ENCODE results near the gene SIVA1. TPM values are rescaled to one million over a fixed set of nuclear protein-coding genes. Genes with fewer than 3 reads are reported as not detected.

The SIVA1 gene
- total and polyA plus RNA-seq, 2 of the 4 experiments (the other 2 are of a cell fraction): 166 to 184 TPM

GRCh38 chr14:104781271-104782077 is 28.5 kb downstream of the SIVA1 start:
- no peak for TF ChIP-seq RFX5 (IDR thresholded peaks at IDR 0.05; ENCODE audit: low read depth, low read length)
- TF ChIP-seq RAD21 (IDR thresholded peaks at IDR 0.05; ENCODE audit: low read length): no peak
- no peak for TF ChIP-seq MAZ (IDR thresholded peaks at IDR 0.05; ENCODE audit: borderline replicate concordance, low read depth, low read length)
- no peak overlapping the region for H4K91ac ChIP-seq (ENCODE audit: insufficient read depth, low read depth, low read length)
- no peak overlapping the region for H2AK5ac ChIP-seq (ENCODE audit: low read depth, low read length)
- H3K18ac ChIP-seq (ENCODE audit: low read depth, low read length): no peak overlapping the region
- no peak overlapping the region for H4K5ac ChIP-seq (ENCODE audit: low read depth, low read length)
- H2BK15ac ChIP-seq (ENCODE audit: low read depth, low read length): no peak overlapping the region
- no peak overlapping the region for H4K8ac ChIP-seq (ENCODE audit: low read depth in 2 of 2, low read length in 2 of 2)
- no peak overlapping the region for H3K14ac ChIP-seq (replicated peaks; ENCODE audit: low read depth, low read length)
- ATAC-seq (ENCODE audit: low read depth) (no peak), DNase-seq (no peak)
- no peak overlapping the region for H3K9ac ChIP-seq (ENCODE audit: low read depth, low read length)
- intact Hi-C loops (cut with micrococcal nuclease): no loop called here
- no peak overlapping the region for H2AFZ ChIP-seq (replicated peaks; ENCODE audit: low read length, poor library complexity)
- no peak overlapping the region for H3K4me2 ChIP-seq (ENCODE audit: low read depth, low read length)
- H3K23ac ChIP-seq (ENCODE audit: low read depth, low read length): no peak overlapping the region
- dilution Hi-C loops (cut with HindIII; ENCODE audit: low sequenced_read_pairs, unreplicated experiment): no loop called here
- no peak overlapping the region for H2BK5ac ChIP-seq (ENCODE audit: low read depth, low read length, poor library complexity, severe bottlenecking)
- no peaks in the 10 kb centered on the region for H3K9me3 ChIP-seq (ENCODE audit: control insufficient read depth, insufficient read depth, low read length)
- H3K4me3 ChIP-seq (ENCODE audit: insufficient read depth, low read depth, low read length): no peak overlapping the region
- H4K20me1 ChIP-seq (ENCODE audit: insufficient read depth, low read length): peaks cover 66% of the 10 kb centered on the region
- H3K4ac ChIP-seq (ENCODE audit: low read depth, low read length): no peak overlapping the region
- ChIA-PET CTCF (interaction anchor here (2.4 kb wide), 1 partner anchor 13 kb away, joined by 6 read pairs; no protein-coding TSS in a partner anchor), POLR2A (ENCODE audit: unreplicated experiment) (no interaction called here)
- BruUV-seq (replicated peaks): no TSS peak
- no peak overlapping the region for H3K27ac ChIP-seq (ENCODE audit: insufficient read depth, low read length)
- H2AK9ac ChIP-seq (replicated peaks; ENCODE audit: low read depth, low read length, poor library complexity): no peak overlapping the region
- H3K4me1 ChIP-seq (ENCODE audit: control insufficient read depth, insufficient read depth, low read length): no peaks in the 10 kb centered on the region
- in situ Hi-C loops (cut with MboI; ENCODE audit: low sequenced_read_pairs): no loop called here
- no peak overlapping the region for H2BK20ac ChIP-seq (ENCODE audit: low read depth, low read length)
- H3K27me3 ChIP-seq (ENCODE audit: control insufficient read depth, insufficient read depth, low read length): no peaks in the 10 kb centered on the region
- no peak overlapping the region for H2BK120ac ChIP-seq (ENCODE audit: low read depth, low read length)
- H3K36me3 ChIP-seq (ENCODE audit: control insufficient read depth, insufficient read depth, low read length): peaks cover 31% of the 10 kb centered on the region
- H3K56ac ChIP-seq (ENCODE audit: extremely low read depth, insufficient read depth, low read length): no peak overlapping the region
- peaks cover 13 to 45% of the 10 kb centered on the region in 2 experiments for H3K79me1 ChIP-seq (ENCODE audit: low read depth in 1 of 2, low read length in 2 of 2)
- H3K9me1 ChIP-seq (ENCODE audit: insufficient read depth, low read length): no peaks in the 10 kb centered on the region
- 92% methylated on average over 8 of the region's 20 CpGs; no CpG with 5 or more reads in 1 of the 2 experiments for WGBS, 2 experiments (ENCODE audit: extremely low coverage in 2 of 2, insufficient read length in 1 of 2)
